Midbrain (tissue), 1 donor: ENCODE results near the gene LCN2.

ENCODE experiments used
- DNase-seq: peaks from one replicate; lab custom pipeline; 2025; lab: John Stamatoyannopoulos, UW

The LCN2 gene

DNA sequence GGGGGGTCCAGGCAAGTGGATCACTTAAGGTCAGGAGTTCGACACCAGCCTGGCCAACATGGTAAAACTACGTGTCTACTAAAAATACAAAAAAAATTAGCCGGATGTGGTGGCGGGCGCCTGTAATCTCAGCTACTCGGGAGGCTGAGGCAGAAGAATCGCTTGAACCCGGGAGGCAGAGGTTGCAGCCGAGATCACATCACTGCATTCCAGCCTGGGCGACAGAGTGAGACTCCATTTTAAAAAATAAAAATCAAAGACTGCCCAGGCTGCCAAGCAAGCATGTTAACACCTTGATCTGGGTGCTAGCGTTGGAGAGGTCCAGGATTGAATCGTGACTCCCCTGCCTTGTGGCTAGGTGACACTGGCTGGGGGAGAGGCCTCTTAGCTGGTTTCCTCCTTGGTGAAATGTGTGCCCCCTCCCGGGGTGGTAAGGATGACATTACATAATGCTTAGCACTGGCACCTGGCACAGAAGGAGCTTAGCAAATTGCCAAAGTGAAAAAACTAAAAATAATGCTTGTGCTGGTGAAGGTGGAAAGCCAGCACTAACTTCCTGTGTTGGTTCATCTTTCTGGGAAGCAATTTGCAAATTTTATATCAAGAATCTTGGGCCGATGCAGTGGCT lies 44.3 kb downstream of the LCN2 start:
- DNase-seq = no peak

DNA sequence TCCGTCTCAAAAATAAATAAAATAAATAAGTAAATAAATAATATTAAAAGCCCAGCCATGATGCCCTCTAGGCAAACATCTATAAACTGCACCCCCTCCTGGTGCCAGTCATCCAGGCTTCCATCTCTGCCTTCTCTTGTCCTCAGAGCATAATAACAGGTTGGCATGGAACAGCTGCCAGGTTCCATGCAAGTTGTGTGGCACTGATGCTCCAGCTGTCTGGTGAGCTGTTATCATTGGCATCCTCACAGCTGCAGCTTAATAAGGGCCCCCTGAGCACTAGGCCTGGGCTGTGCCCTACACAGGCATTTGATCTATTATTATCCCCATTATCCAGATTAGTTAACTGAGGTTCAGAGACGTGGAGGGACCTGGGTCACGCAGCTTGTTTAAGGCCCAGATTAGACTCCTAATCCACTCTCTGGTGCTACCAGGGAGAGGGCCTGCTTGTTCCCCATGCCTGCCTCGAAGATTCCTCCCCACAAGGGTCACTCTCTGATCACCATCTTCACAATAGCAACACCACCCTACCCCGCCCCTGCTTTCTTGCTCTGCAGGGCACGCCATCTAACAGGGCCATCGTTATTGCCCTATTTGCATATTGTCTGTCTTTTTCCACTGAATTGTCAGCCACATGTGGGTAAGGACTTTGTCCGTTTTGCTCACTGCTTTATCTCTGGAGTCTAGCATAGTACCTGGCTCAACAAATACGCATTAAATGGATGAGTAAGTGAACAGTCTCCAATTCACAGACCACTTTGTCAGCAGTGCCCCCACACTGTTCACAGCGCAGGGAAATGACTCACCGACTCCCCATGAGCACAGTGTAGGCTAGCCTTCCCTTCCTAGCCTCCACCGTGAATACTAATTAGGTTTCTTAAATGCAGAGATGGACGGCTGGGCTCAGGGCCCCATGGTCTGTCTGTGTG lies 52.5 kb downstream of the LCN2 start:
- no peak for DNase-seq

- DNase-seq = no peak
Measured at GRCh38 chr9:128202648-128203023, 53.4 kb downstream of the LCN2 start.
